ENCODE data around the gene ADNP.

ADNP gene

DNA sequence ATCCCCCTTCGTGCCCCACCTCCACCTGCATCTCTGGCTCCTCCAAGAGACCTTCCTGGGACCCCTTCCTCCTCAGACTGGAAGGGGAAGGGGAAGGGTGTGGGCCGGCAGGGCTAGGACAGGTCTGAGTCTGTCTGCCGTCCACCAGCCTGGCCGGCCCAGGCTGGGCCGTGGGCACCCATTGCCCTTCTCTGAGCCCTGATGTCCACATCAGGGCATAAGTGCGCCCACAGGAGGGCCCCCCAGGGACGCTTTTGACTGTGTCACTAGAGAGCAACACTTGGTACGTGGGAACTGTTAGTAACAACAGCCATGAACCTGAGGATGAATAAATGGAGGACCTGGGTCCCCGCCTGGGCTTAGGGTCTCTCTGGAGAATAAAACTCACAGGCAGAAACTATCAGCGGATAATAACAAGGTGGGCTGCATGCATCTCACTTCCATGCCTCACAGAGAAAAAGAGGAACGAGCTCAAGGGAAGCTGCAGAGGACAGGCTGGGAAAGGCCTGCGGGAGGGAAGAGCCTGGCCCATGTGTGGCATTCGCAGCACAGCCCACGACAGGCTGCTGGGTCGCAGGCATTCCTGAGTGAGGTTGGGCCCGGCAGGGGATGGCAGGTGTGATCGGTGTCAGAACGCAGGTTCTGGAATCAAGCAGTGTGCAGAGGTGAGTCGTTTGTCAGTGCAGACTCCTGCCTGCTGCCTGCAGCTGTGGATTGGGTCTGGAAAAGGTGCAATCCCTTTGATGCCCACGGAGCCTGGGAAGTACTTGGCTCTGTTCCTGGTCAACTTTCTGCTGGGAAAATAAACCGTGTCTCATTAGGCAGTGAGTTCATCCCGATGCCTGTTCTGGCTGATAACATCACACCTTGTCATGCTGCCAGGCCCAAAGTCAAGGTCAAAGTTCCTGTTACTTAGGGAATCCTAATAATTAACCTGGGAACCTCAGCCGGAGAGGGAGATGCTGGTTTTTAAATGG lies 75.5 kb downstream of the ADNP start:
- Histone ChIP-seq H3K79me2 (ENCODE audit: control insufficient read depth, insufficient read depth, low read length) (no peaks in the 10 kb centered on the region), H3K4me2 (ENCODE audit: low read length) (no peak overlapping the region), H2BK15ac (replicated peaks; ENCODE audit: low read depth) (no peak overlapping the region), H3K18ac (ENCODE audit: low read length) (no peak overlapping the region), H2BK120ac (ENCODE audit: low read depth, low read length) (no peak overlapping the region), H3K79me1 (ENCODE audit: low read length) (no peaks in the 10 kb centered on the region), H3K23ac (ENCODE audit: low read length) (no peak overlapping the region), H3K4me1 (ENCODE audit: control insufficient read depth, low read depth, low read length) (peaks cover 3% of the 10 kb centered on the region), H2BK5ac (ENCODE audit: low read length) (no peak overlapping the region), H3K4ac (ENCODE audit: low read depth, low read length) (no peak overlapping the region), H4K5ac (ENCODE audit: low read length) (no peak overlapping the region), H4K8ac (ENCODE audit: low read depth, low read length) (no peak overlapping the region), H3K27me3 (ENCODE audit: insufficient read depth, low read length, poor library complexity) (no peaks in the 10 kb centered on the region), H3K36me3 (ENCODE audit: control insufficient read depth, insufficient read depth, low read length) (no peaks in the 10 kb centered on the region), H3K56ac (ENCODE audit: low read length) (no peak overlapping the region), H3K9ac (ENCODE audit: low read length) (no peak overlapping the region), H2AK5ac (ENCODE audit: low read length) (no peak overlapping the region), H3K27ac (ENCODE audit: low read depth, low read length) (no peak overlapping the region), H3K4me3 (ENCODE audit: low read length) (no peak overlapping the region)
- DNase-seq, result peak; percentile 91
- no CpG with 5 or more reads among the region's 23 CpGs for whole genome bisulfite sequencing (ENCODE audit: extremely low coverage, insufficient coverage, low lambda C conversion rate)

DNA sequence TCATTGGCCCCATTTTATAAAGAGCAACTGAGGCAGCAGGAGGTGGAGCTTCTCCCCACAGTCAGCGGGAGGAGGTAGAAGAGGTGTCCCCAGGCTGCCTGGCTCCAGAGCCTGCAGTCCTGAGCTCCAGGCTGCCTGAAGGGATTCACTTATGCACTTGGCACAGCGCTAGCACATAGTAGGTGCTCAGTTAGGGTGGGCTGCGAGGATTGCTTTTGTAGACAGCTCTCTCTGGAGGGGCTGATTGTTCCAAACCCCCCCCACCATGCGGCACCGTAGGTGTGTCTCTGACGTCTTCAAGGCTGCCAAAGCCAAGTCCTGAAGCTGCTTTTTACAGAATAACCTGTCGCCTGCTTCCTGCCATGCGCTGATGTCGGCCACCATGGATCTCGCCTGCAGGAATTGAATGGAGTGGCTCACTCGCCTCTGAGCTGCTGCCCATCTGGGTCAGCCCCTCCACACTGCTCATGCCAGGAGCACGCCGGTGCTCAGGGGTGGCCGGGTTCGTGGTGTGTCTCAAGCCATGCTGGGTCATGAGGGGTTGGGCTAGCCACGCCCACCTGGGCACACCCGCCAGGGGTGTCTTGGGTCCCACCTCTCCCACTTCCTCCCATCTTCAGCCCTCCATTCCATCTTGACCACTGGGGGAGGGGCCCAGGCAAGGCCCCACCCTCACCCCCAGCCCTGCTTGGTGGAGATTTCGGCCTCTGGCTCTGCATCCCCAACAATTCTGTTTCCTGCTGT lies 76.6 kb downstream of the ADNP start:
- H3K4me3 ChIP-seq (ENCODE audit: low read length), result no peak overlapping the region
- no CpG with 5 or more reads among the region's 18 CpGs for WGBS (ENCODE audit: extremely low coverage, insufficient coverage, low lambda C conversion rate)
- H4K5ac ChIP-seq (ENCODE audit: low read length), result no peak overlapping the region

DNA sequence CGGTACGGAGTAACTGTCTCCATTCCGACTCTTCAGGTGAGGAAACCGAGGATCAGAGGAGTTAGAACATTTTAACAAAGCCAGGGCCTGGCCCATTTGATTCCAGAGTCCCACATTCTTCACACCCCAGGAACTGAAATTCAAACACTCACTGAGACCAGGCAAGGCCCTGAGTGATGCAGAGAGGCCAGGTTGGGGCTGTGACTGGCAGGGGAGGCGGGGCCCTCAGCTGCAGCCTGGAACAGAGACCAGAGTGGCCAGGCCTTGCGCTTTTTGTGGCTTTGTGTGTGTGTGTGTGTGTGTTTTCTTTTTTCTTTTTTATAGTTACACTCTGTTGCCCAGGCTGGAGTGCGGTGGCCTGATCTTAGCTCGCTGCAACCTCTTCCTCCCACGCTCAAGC lies 79.2 kb downstream of the ADNP start:
- Histone ChIP-seq H3K4ac (ENCODE audit: low read depth, low read length) (no peak overlapping the region), H3K4me1 (ENCODE audit: control insufficient read depth, low read depth, low read length) (peaks cover 3% of the 10 kb centered on the region), H2BK15ac (replicated peaks; ENCODE audit: low read depth) (no peak overlapping the region), H2AK5ac (ENCODE audit: low read length) (no peak overlapping the region), H3K56ac (ENCODE audit: low read length) (peak overlapping the region; percentile 2), H3K4me2 (ENCODE audit: low read length) (no peak overlapping the region), H2BK5ac (ENCODE audit: low read length) (no peak overlapping the region), H3K36me3 (ENCODE audit: control insufficient read depth, insufficient read depth, low read length) (no peaks in the 10 kb centered on the region), H4K5ac (ENCODE audit: low read length) (no peak overlapping the region), H3K79me1 (ENCODE audit: low read length) (no peaks in the 10 kb centered on the region), H3K27ac (ENCODE audit: low read depth, low read length) (no peak overlapping the region), H3K18ac (ENCODE audit: low read length) (no peak overlapping the region), H3K79me2 (ENCODE audit: control insufficient read depth, insufficient read depth, low read length) (no peaks in the 10 kb centered on the region), H3K27me3 (ENCODE audit: insufficient read depth, low read length, poor library complexity) (no peaks in the 10 kb centered on the region), H3K9ac (ENCODE audit: low read length) (no peak overlapping the region), H3K23ac (ENCODE audit: low read length) (no peak overlapping the region), H3K4me3 (ENCODE audit: low read length) (no peak overlapping the region), H4K8ac (ENCODE audit: low read depth, low read length) (no peak overlapping the region), H2BK120ac (ENCODE audit: low read depth, low read length) (no peak overlapping the region)
- no peak for DNase-seq
- no CpG with 5 or more reads among the region's 9 CpGs for WGBS (ENCODE audit: extremely low coverage, insufficient coverage, low lambda C conversion rate)

More for the DNA sequence above, 76.6 kb downstream of the ADNP start:
- H3K56ac ChIP-seq (ENCODE audit: low read length), result no peak overlapping the region
- H2BK120ac ChIP-seq (ENCODE audit: low read depth, low read length), result no peak overlapping the region
- H3K4me1 ChIP-seq (ENCODE audit: control insufficient read depth, low read depth, low read length), result peaks cover 3% of the 10 kb centered on the region
- no peaks in the 10 kb centered on the region for H3K79me2 ChIP-seq (ENCODE audit: control insufficient read depth, insufficient read depth, low read length)
- H3K27ac ChIP-seq (ENCODE audit: low read depth, low read length), result no peak overlapping the region
- no peak overlapping the region for H3K4ac ChIP-seq (ENCODE audit: low read depth, low read length)
- no peaks in the 10 kb centered on the region for H3K36me3 ChIP-seq (ENCODE audit: control insufficient read depth, insufficient read depth, low read length)
- H3K79me1 ChIP-seq (ENCODE audit: low read length), result no peaks in the 10 kb centered on the region
- no peak overlapping the region for H4K8ac ChIP-seq (ENCODE audit: low read depth, low read length)
- no peak overlapping the region for H3K18ac ChIP-seq (ENCODE audit: low read length)
- H3K27me3 ChIP-seq (ENCODE audit: insufficient read depth, low read length, poor library complexity), result no peaks in the 10 kb centered on the region
- no peak overlapping the region for H3K4me2 ChIP-seq (ENCODE audit: low read length)
- no peak overlapping the region for H3K23ac ChIP-seq (ENCODE audit: low read length)
- H2AK5ac ChIP-seq (ENCODE audit: low read length), result no peak overlapping the region
- no peak overlapping the region for H2BK15ac ChIP-seq (replicated peaks; ENCODE audit: low read depth)
- no peak overlapping the region for H3K9ac ChIP-seq (ENCODE audit: low read length)
- DNase-seq, result no peak
- H2BK5ac ChIP-seq (ENCODE audit: low read length), result no peak overlapping the region

DNA sequence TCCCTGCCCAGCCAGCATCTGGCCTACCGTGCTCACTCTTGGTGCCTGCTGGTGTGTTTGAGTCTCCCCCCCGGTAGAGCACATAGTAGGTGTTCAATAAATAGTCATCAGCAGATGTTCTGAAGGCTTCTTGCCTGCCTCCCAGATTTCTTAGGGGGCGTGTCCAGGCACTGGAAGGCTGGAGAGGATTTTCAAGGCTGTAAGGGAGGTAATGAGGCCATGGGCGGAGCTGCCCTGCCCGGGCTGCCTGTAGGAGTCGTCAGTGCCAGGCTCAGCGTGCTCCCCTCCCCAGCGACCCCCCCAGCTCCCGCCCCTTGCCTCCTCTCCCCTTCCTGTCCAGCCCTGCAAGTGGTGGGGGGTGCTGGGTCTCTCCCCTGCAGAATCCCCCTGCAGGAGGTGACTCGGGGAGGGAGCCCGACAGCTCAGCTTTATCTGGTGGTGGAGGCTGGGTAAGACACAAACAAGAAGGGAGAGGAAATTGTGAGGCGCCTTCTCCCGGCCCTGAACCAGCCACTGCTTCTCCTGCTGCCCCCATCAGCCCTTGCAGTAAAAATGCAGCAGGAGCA lies 80.4 kb downstream of the ADNP start:
- H3K18ac ChIP-seq (ENCODE audit: low read length), result peak overlapping the region; percentile 22
- H3K79me1 ChIP-seq (ENCODE audit: low read length), result no peaks in the 10 kb centered on the region
- H4K8ac ChIP-seq (ENCODE audit: low read depth, low read length), result no peak overlapping the region
- H3K27ac ChIP-seq (ENCODE audit: low read depth, low read length), result no peak overlapping the region
- no peak overlapping the region for H3K23ac ChIP-seq (ENCODE audit: low read length)
- no peak overlapping the region for H3K4me2 ChIP-seq (ENCODE audit: low read length)
- DNase-seq, result peak; percentile 79
- no peak overlapping the region for H3K4ac ChIP-seq (ENCODE audit: low read depth, low read length)
- no peak overlapping the region for H4K5ac ChIP-seq (ENCODE audit: low read length)
- no CpG with 5 or more reads among the region's 13 CpGs for WGBS (ENCODE audit: extremely low coverage, insufficient coverage, low lambda C conversion rate)
- H2BK15ac ChIP-seq (replicated peaks; ENCODE audit: low read depth), result no peak overlapping the region
- no peak overlapping the region for H2BK120ac ChIP-seq (ENCODE audit: low read depth, low read length)
- H3K4me3 ChIP-seq (ENCODE audit: low read length), result no peak overlapping the region
- H3K9ac ChIP-seq (ENCODE audit: low read length), result no peak overlapping the region
- H3K56ac ChIP-seq (ENCODE audit: low read length), result peak overlapping the region; percentile 59
- H2BK5ac ChIP-seq (ENCODE audit: low read length), result no peak overlapping the region
- H3K4me1 ChIP-seq (ENCODE audit: control insufficient read depth, low read depth, low read length), result peaks cover 3% of the 10 kb centered on the region
- H2AK5ac ChIP-seq (ENCODE audit: low read length), result no peak overlapping the region
- no peaks in the 10 kb centered on the region for H3K36me3 ChIP-seq (ENCODE audit: control insufficient read depth, insufficient read depth, low read length)
- no peaks in the 10 kb centered on the region for H3K79me2 ChIP-seq (ENCODE audit: control insufficient read depth, insufficient read depth, low read length)
- no peaks in the 10 kb centered on the region for H3K27me3 ChIP-seq (ENCODE audit: insufficient read depth, low read length, poor library complexity)

DNA sequence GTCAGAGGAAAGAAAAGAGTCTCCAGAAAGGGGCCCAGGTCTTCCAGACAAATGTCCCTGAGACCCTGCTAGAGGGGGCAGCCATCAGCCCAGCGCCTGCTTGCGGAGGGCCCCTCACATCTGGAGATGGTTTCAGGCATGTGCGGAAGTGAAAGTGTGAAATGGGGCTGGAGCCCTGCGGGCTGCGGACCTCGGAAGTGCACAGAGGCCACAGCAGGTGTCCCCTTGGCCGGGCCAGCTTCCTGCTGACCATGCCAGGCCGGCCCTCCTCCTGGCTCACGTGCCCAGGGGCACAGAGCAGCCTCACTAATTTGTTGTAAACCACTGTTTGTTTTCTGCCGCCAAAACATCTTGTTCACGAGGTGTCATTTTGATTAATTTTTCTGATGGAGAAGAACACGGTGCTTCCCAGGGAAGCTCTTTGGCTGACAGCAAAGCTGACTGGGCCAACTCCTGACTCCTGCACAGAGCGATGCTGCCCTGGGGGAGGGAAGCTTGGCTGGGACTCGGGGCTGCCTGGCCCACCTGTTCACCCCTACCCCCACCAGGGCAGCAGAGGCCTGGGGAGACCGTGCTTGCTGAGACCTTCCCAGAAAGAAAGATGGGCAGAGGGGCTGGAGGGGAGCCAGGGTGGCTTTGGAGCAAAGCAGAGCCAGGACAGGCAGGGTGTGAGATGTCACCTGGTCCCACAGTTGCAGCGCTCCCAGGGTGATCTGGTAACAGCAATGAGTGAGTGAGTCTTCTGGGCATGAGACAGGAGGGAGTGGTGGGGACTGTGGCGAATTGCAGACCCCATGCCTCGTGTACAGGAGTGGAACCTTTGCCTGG lies 82.2 kb downstream of the ADNP start:
- Histone ChIP-seq H3K79me1 (ENCODE audit: low read length) (no peaks in the 10 kb centered on the region), H3K9ac (ENCODE audit: low read length) (no peak overlapping the region), H3K4ac (ENCODE audit: low read depth, low read length) (no peak overlapping the region), H3K18ac (ENCODE audit: low read length) (no peak overlapping the region), H2BK120ac (ENCODE audit: low read depth, low read length) (no peak overlapping the region), H3K36me3 (ENCODE audit: control insufficient read depth, insufficient read depth, low read length) (no peaks in the 10 kb centered on the region), H4K8ac (ENCODE audit: low read depth, low read length) (no peak overlapping the region), H3K56ac (ENCODE audit: low read length) (no peak overlapping the region), H3K27me3 (ENCODE audit: insufficient read depth, low read length, poor library complexity) (no peaks in the 10 kb centered on the region), H2BK5ac (ENCODE audit: low read length) (no peak overlapping the region), H3K4me1 (ENCODE audit: control insufficient read depth, low read depth, low read length) (peaks cover 3% of the 10 kb centered on the region), H4K5ac (ENCODE audit: low read length) (no peak overlapping the region), H2AK5ac (ENCODE audit: low read length) (no peak overlapping the region), H2BK15ac (replicated peaks; ENCODE audit: low read depth) (no peak overlapping the region), H3K4me2 (ENCODE audit: low read length) (no peak overlapping the region), H3K79me2 (ENCODE audit: control insufficient read depth, insufficient read depth, low read length) (no peaks in the 10 kb centered on the region), H3K4me3 (ENCODE audit: low read length) (no peak overlapping the region), H3K23ac (ENCODE audit: low read length) (no peak overlapping the region), H3K27ac (ENCODE audit: low read depth, low read length) (no peak overlapping the region)
- WGBS (ENCODE audit: extremely low coverage, insufficient coverage, low lambda C conversion rate), result no CpG with 5 or more reads among the region's 18 CpGs
- no peak for DNase-seq

Measured in mesendoderm (in vitro differentiated cells).